ENCODE results near the gene SPATA31E1.

- TF ChIP-seq POLR2AphosphoS5 (IDR thresholded peaks at IDR 0.05; ENCODE audit: low read depth, low read length) (no peak), POLR2A (IDR thresholded peaks at IDR 0.05; ENCODE audit: low read depth, low read length) (no peak), TAF1 (IDR thresholded peaks at IDR 0.05; ENCODE audit: low read depth, low read length) (no peak), SPI1 (IDR thresholded peaks at IDR 0.05; ENCODE audit: low read depth, low read length) (no peak), POU2F2 (IDR thresholded peaks at IDR 0.05; ENCODE audit: low read depth, low read length) (no peak)
These were observed 28.1 kb downstream of the SPATA31E1 start for GRCh38 chr9:87910821-87911220.

All from GM12891 (cell line).